Mesendoderm (in vitro differentiated cells): ENCODE data around the gene GADD45GIP1.
A peak's percentile ranks its signal among the peaks of the same experiment; 100 is the strongest.

Experiments
- DNase-seq: peaks from one replicate; pipeline ENCODE4 v3.0.0; 2013
- H2AK5ac ChIP-seq: 2 replicates; pipeline ENCODE4 v1.6.1; 2013; ENCODE audit warnings: low read length, inconsistent platforms
- H2BK120ac ChIP-seq: 2 replicates; pipeline ENCODE4 v1.6.1; 2013; ENCODE audit warnings: low read depth, mild to moderate bottlenecking, low read length, moderate library complexity, mixed read lengths
- H2BK15ac ChIP-seq: replicated peaks from 2 replicates; pipeline ENCODE4 v1.6.1; 2013; ENCODE audit warnings: low read depth, mild to moderate bottlenecking, moderate library complexity
- H2BK5ac ChIP-seq: 2 replicates; pipeline ENCODE4 v1.6.1; 2013; ENCODE audit warnings: low read length, inconsistent platforms
- H3K18ac ChIP-seq: 2 replicates; pipeline ENCODE4 v1.6.1; 2013; ENCODE audit warnings: mild to moderate bottlenecking, low read length, mixed read lengths
- H3K23ac ChIP-seq: one replicate; pipeline ENCODE4 v1.6.1; 2013; ENCODE audit warnings: low read length
- H3K27ac ChIP-seq: 2 replicates; pipeline ENCODE4 v1.5.1; 2013; ENCODE audit warnings: low read depth, mild to moderate bottlenecking, inconsistent platforms, low read length, moderate library complexity
- H3K27me3 ChIP-seq: 2 replicates; pipeline ENCODE4 v1.6.1; 2013; ENCODE audit warnings: low read length, control low read depth, mild to moderate bottlenecking, inconsistent platforms; ENCODE audit not compliant: insufficient read depth, poor library complexity
- H3K36me3 ChIP-seq: 2 replicates; pipeline ENCODE4 v1.6.1; 2013; ENCODE audit warnings: low read length, inconsistent platforms; ENCODE audit not compliant: control insufficient read depth, insufficient read depth
- H3K4ac ChIP-seq: one replicate; pipeline ENCODE4 v1.6.1; 2013; ENCODE audit warnings: low read depth, mild to moderate bottlenecking, low read length, moderate library complexity
- H3K4me1 ChIP-seq: 2 replicates; pipeline ENCODE4 v1.6.1; 2013; ENCODE audit warnings: low read depth, low read length, inconsistent platforms; ENCODE audit not compliant: control insufficient read depth
- H3K4me2 ChIP-seq: 2 replicates; pipeline ENCODE4 v1.6.1; 2013; ENCODE audit warnings: low read length
- H3K4me3 ChIP-seq: 2 replicates; pipeline ENCODE4 v1.5.1; 2013; ENCODE audit warnings: mild to moderate bottlenecking, low read length
- H3K56ac ChIP-seq: one replicate; pipeline ENCODE4 v1.6.1; 2013; ENCODE audit warnings: low read length
- H3K79me1 ChIP-seq: 2 replicates; pipeline ENCODE4 v1.6.1; 2013; ENCODE audit warnings: low read length, inconsistent platforms
- H3K79me2 ChIP-seq: 2 replicates; pipeline ENCODE4 v1.6.1; 2013; ENCODE audit warnings: mild to moderate bottlenecking, low read length; ENCODE audit not compliant: control insufficient read depth, insufficient read depth
- H3K9ac ChIP-seq: 2 replicates; pipeline ENCODE4 v1.6.1; 2013; ENCODE audit warnings: low read length, inconsistent platforms
- H4K5ac ChIP-seq: one replicate; pipeline ENCODE4 v1.6.1; 2013; ENCODE audit warnings: low read length
- H4K8ac ChIP-seq: one replicate; pipeline ENCODE4 v1.6.1; 2013; ENCODE audit warnings: low read depth, mild to moderate bottlenecking, control low read depth, low read length, moderate library complexity
- WGBS: extraction: QIAGEN DNeasy Blood & Tissue Kit; methylation state at CpG from one replicate; pipeline ENCODE4 v1.1.7; 2013; ENCODE audit warnings: low lambda C conversion rate, missing lambda C conversion rate; ENCODE audit not compliant: insufficient coverage; ENCODE audit errors: extremely low coverage; 5-methylcytosine and 5-hydroxymethylcytosine counted together

Gene GADD45GIP1

DNA sequence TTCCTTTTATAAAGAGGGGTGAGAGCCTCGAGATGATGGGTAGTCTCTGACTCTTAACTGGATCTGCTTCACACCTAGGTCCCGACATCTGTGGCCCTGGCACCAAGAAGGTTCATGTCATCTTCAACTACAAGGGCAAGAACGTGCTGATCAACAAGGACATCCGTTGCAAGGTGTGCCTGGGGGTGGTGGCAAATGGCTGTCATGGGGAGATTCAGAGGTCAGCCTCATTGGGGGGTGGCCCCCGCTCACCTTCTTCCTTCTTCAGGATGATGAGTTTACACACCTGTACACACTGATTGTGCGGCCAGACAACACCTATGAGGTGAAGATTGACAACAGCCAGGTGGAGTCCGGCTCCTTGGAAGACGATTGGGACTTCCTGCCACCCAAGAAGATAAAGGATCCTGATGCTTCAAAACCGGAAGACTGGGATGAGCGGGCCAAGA, 17.0 kb downstream of the GADD45GIP1 start:
- H3K36me3 ChIP-seq: peaks cover 19% of the 10 kb centered on the region
- H2BK5ac ChIP-seq: no peak overlapping the region

DNA sequence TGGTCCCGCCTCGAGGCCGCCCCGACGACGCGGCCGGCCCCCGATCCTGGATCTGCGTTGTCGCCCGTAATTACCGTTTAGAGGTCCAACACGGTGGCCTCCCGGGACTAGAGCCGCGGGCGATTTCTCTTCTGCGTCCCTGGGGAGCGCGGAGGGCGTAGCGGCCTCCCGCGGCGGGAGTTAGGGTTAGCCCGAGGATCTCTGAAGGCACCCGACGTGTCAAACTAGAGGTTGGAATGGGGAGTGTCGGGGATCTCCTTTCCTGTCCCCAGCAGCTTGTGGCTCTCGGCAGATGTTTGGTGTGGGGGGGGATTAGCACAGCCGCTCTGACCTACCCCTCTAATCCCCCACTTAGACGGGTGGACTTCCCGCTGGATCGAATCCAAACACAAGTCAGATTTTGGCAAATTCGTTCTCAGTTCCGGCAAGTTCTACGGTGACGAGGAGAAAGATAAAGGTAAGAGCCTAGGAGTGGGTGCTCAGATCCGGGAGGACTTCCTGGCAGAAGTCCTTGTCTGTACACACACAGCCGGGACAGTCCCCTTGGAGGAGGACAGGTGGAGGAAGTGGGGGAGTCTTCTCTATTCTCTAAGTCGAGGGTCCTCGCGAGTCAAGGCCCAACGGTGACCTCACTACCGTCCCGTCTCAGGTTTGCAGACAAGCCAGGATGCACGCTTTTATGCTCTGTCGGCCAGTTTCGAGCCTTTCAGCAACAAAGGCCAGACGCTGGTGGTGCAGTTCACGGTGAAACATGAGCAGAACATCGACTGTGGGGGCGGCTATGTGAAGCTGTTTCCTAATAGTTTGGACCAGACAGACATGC, 18.0 kb downstream of the GADD45GIP1 start:
- Histone ChIP-seq H4K5ac (no peak overlapping the region), H3K79me2 (peaks cover 26% of the 10 kb centered on the region), H3K56ac (peak overlapping the region; percentile 100), H2BK5ac (no peak overlapping the region), H2BK120ac (no peak overlapping the region), H3K4ac (peak overlapping the region; percentile 70), H2BK15ac (no peak overlapping the region), H3K27ac (peak overlapping the region; percentile 37), H3K4me2 (peak overlapping the region; percentile 41), H3K4me1 (peaks cover 2% of the 10 kb centered on the region), H3K36me3 (peaks cover 18% of the 10 kb centered on the region), H3K18ac (peak overlapping the region; percentile 70), H2AK5ac (peak overlapping the region; percentile 98), H4K8ac (no peak overlapping the region), H3K9ac (peak overlapping the region; percentile 98), H3K23ac (peak overlapping the region; percentile 91), H3K4me3 (peak overlapping the region; percentile 99), H3K79me1 (peaks cover 17% of the 10 kb centered on the region), H3K27me3 (no peaks in the 10 kb centered on the region)
- WGBS: no CpG with 5 or more reads among the region's 54 CpGs
- peak; percentile 53 for DNase-seq

More for the DNA sequence above, 17.0 kb downstream of the GADD45GIP1 start:
- H3K9ac ChIP-seq: peak overlapping the region; percentile 98
- H3K4ac ChIP-seq: no peak overlapping the region
- peaks cover 26% of the 10 kb centered on the region for H3K79me2 ChIP-seq
- no peaks in the 10 kb centered on the region for H3K27me3 ChIP-seq
- H3K18ac ChIP-seq: no peak overlapping the region
- H2AK5ac ChIP-seq: no peak overlapping the region
- no CpG with 5 or more reads among the region's 10 CpGs for WGBS
- H3K4me1 ChIP-seq: peaks cover 2% of the 10 kb centered on the region
- peaks cover 17% of the 10 kb centered on the region for H3K79me1 ChIP-seq
- H3K4me2 ChIP-seq: peak overlapping the region; percentile 41
- H2BK15ac ChIP-seq: no peak overlapping the region
- H3K4me3 ChIP-seq: peak overlapping the region; percentile 99
- H2BK120ac ChIP-seq: no peak overlapping the region
- no peak overlapping the region for H3K23ac ChIP-seq
- no peak overlapping the region for H4K5ac ChIP-seq
- DNase-seq: no peak
- H4K8ac ChIP-seq: no peak overlapping the region
- H3K56ac ChIP-seq: peak overlapping the region; percentile 51
- peak overlapping the region; percentile 4 for H3K27ac ChIP-seq

DNA sequence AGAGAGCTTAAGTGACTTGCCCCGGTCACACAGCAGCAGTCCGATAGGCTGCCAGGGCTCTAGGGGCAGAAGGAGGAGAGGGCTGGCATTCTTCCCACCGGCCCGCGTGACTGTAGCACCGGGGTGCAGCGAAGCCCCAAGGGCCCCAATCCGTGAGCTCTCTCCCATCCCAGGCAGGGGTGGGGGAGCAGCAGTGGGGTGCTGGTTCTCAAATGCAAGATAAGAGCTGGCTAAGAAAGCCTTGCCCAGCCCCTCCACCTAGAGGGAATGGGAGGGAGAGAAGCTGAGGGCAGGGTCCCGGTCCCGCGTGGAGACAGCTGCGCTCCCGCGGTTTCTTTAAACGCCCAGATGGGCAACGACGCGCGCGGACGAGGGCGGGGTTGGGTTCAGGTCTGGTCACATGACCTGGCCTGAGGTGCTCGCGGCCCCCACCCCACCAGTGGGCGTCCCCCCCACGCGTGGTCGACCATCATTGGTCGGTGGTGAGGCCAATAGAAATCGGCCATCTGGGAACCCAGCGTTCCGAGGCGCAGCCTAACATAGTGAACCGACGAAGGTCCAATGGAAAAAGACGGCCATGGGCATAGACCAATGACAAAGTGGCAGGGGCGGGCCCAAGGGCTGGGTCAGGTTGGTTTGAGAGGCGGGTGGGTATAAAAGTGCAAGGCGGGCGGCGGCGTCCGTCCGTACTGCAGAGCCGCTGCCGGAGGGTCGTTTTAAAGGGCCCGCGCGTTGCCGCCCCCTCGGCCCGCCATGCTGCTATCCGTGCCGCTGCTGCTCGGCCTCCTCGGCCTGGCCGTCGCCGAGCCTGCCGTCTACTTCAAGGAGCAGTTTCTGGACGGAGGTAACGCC, 18.9 kb downstream of the GADD45GIP1 start, which contains the start of gene CALR:
CALR (plus strand) TSS at position 683 of the 852 bp plus-strand sequence; CDS start at position 754, 71 bp downstream.
- no peak within 1 kb of the TSS for H2BK15ac ChIP-seq
- peak; percentile 99 for DNase-seq
- peak within 1 kb of the TSS; percentile 37 for H3K27ac ChIP-seq
- H3K4ac ChIP-seq: peak within 1 kb of the TSS; percentile 92
- H3K18ac ChIP-seq: peak within 1 kb of the TSS; percentile 70
- H3K56ac ChIP-seq: peak within 1 kb of the TSS; percentile 100
- H3K9ac ChIP-seq: peak within 1 kb of the TSS; percentile 98
- H3K4me2 ChIP-seq: peak within 1 kb of the TSS; percentile 96
- no CpG with 5 or more reads among the region's 63 CpGs for WGBS
- H2BK5ac ChIP-seq: peak within 1 kb of the TSS; percentile 71
- no peak within 1 kb of the TSS for H4K8ac ChIP-seq
- peak within 1 kb of the TSS; percentile 91 for H3K23ac ChIP-seq
- H3K36me3 ChIP-seq: peaks cover 12% of the 10 kb centered on the region
- peak within 1 kb of the TSS; percentile 99 for H3K4me3 ChIP-seq
- H3K79me2 ChIP-seq: peaks cover 29% of the 10 kb centered on the region
- peaks cover 2% of the 10 kb centered on the region for H3K4me1 ChIP-seq
- H2AK5ac ChIP-seq: peak within 1 kb of the TSS; percentile 98
- peak within 1 kb of the TSS; percentile 27 for H4K5ac ChIP-seq
- no peak within 1 kb of the TSS for H2BK120ac ChIP-seq
- H3K27me3 ChIP-seq: no peaks in the 10 kb centered on the region
- H3K79me1 ChIP-seq: peaks cover 14% of the 10 kb centered on the region

DNA sequence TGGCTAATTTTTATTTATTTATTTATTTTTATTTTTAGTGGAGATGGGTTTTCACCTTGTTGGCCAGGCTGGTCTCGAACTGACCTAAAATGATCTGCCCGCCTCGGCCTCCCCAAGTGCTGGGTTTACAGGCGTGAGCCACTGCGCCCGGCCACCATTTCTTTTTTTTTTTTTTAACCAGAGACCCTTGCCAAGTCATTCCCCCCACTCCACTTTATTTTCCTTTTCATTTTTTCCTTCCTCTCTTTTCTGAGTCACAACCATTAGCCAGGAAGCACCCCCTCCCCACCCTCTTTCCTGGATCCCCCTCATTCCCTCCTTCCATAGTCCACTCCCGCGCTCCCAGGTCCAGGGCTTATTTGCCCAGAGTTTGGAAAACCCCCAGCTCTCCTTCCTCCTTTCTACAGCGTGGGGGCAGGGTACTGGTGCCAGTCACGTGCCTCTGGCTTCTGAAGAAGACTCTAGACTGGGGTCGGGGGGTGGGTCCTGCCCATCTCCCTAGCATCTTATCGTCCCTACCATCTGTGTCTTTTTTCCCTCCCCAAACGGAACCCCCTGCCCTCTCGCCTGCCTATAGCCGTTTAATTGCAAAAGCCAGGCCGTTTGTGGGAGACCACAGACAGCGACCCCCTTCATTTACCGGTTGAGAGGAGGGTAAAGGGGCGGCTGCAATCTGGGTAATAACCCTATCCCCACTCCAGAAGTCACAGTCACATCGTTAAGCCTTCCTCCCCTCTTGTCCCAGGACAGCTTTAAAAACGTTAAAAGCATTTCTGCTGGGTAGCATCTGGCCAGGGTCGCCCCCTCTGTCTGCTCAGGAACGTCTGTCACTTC, 19.7 kb downstream of the GADD45GIP1 start:
- Histone ChIP-seq H2BK15ac (no peak overlapping the region), H4K5ac (peak overlapping the region; percentile 27), H3K27ac (peak overlapping the region; percentile 10), H4K8ac (no peak overlapping the region), H3K4me1 (peaks cover 4% of the 10 kb centered on the region), H3K79me2 (peaks cover 37% of the 10 kb centered on the region), H3K79me1 (peaks cover 19% of the 10 kb centered on the region), H3K4me2 (peak overlapping the region; percentile 96), H3K4ac (peak overlapping the region; percentile 92), H3K36me3 (peaks cover 12% of the 10 kb centered on the region), H3K18ac (peak overlapping the region; percentile 8), H2BK120ac (no peak overlapping the region), H3K27me3 (no peaks in the 10 kb centered on the region), H3K9ac (peak overlapping the region; percentile 92), H3K4me3 (peak overlapping the region; percentile 3), H3K23ac (no peak overlapping the region), H2AK5ac (no peak overlapping the region), H2BK5ac (peak overlapping the region; percentile 71), H3K56ac (peak overlapping the region; percentile 92)
- DNase-seq: peak; percentile 74
- no CpG with 5 or more reads among the region's 23 CpGs for WGBS

DNA sequence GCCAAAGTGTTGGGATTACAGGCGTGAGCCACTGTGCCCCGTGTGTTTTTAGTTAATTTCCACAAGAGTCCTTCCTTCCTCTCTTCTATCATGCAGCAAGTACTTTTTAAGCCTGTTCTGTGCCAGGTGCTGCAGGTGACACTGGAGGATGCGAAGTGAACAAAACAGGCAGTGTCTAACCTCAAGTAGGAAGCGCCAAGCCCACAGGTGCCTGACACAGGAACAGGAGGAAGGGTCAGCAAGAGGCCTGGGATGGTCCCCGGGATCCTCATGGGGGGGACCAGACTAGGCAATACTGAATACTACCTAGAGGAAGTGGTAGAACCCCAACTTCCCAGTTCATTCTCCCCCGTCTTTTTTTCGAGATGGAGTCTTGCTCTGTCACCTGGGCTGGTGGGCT, 20.4 kb downstream of the GADD45GIP1 start:
- WGBS: no CpG with 5 or more reads among the region's 7 CpGs

More for the DNA sequence above, 20.4 kb downstream of the GADD45GIP1 start:
- Histone ChIP-seq H4K8ac (no peak overlapping the region), H3K36me3 (peaks cover 10% of the 10 kb centered on the region), H3K56ac (peak overlapping the region; percentile 57), H3K4me1 (peaks cover 4% of the 10 kb centered on the region), H3K18ac (no peak overlapping the region), H2BK120ac (peak overlapping the region; percentile 69), H3K4me3 (no peak overlapping the region), H3K23ac (no peak overlapping the region), H4K5ac (no peak overlapping the region), H3K9ac (no peak overlapping the region), H3K79me1 (peaks cover 19% of the 10 kb centered on the region), H3K79me2 (peaks cover 40% of the 10 kb centered on the region), H3K27ac (no peak overlapping the region), H2AK5ac (no peak overlapping the region), H2BK15ac (no peak overlapping the region), H3K4me2 (no peak overlapping the region), H3K4ac (no peak overlapping the region), H3K27me3 (no peaks in the 10 kb centered on the region), H2BK5ac (no peak overlapping the region)
- no peak for DNase-seq
